Fibroblast of lung (primary cell): ENCODE data around the gene NOL6. TPM values are rescaled to one million over a fixed set of nuclear protein-coding genes. Genes with fewer than 3 reads are reported as not detected.

ENCODE experiments used
- DNase-seq, 2 donors: peaks; one replicate each; pipeline versions ENCODE4 v3.0.0 to v3.0.0-alpha.2; 2010; ENCODE audit warnings: low read depth in 2 of 2
- H2AFZ ChIP-seq: 2 replicates; pipeline ENCODE4 v1.5.1; 2012; ENCODE audit warnings: low read length, control low read depth, inconsistent platforms
- H3K27ac ChIP-seq: 2 replicates; pipeline ENCODE4 v1.5.1; 2011; ENCODE audit warnings: low read length, control low read depth; ENCODE audit not compliant: insufficient read depth
- H3K27me3 ChIP-seq: 2 replicates; pipeline ENCODE4 v1.5.1; 2011; ENCODE audit warnings: mild to moderate bottlenecking, low read length; ENCODE audit not compliant: control insufficient read depth, insufficient read depth
- H3K36me3 ChIP-seq: 2 replicates; pipeline ENCODE4 v1.5.1; 2011; ENCODE audit warnings: low read length; ENCODE audit not compliant: control insufficient read depth, insufficient read depth
- H3K4me1 ChIP-seq: 2 replicates; pipeline ENCODE4 v1.5.1; 2011; ENCODE audit warnings: low read length; ENCODE audit not compliant: control insufficient read depth, insufficient read depth; ENCODE audit errors: extremely low read depth
- H3K4me2 ChIP-seq: 2 replicates; pipeline ENCODE4 v1.5.1; 2011; ENCODE audit warnings: low read length, control low read depth; ENCODE audit not compliant: insufficient read depth; ENCODE audit errors: extremely low read depth
- H3K4me3 ChIP-seq, 4 experiments: fragments of 200-600 bp in 1 of 4; sonication (generic) in 1 of 4; replicated peaks in 1 of 4; 2 replicates each; pipeline ENCODE4 v1.5.1; 2011 to 2016; ENCODE audit warnings: low read length in 4 of 4, low read depth in 3 of 4, mild to moderate bottlenecking in 3 of 4, control low read depth in 2 of 4, inconsistent platforms in 1 of 4, mixed read lengths in 1 of 4; ENCODE audit not compliant: insufficient read depth in 1 of 4; ENCODE audit errors: control extremely low read depth in 1 of 4
- H3K79me2 ChIP-seq: 2 replicates; pipeline ENCODE4 v1.5.1; 2012; ENCODE audit warnings: mild to moderate bottlenecking, low read length, inconsistent platforms; ENCODE audit not compliant: control insufficient read depth, insufficient read depth
- H3K9ac ChIP-seq: 2 replicates; pipeline ENCODE4 v1.5.1; 2011; ENCODE audit warnings: mild to moderate bottlenecking, low read length, control low read depth; ENCODE audit not compliant: insufficient read depth
- H3K9me3 ChIP-seq: 2 replicates; pipeline ENCODE4 v1.5.1; 2012; ENCODE audit warnings: low read depth, low read length; ENCODE audit not compliant: control insufficient read depth, insufficient read depth
- H4K20me1 ChIP-seq: 2 replicates; pipeline ENCODE4 v1.5.1; 2011; ENCODE audit warnings: low read length; ENCODE audit not compliant: control insufficient read depth, insufficient read depth; ENCODE audit errors: extremely low read depth
- CTCF ChIP-seq, 2 donors: IDR thresholded peaks in 1 of 2; conservative IDR thresholded peaks in 1 of 2; 1 replicate in 1 of 2; 2 replicates in 1 of 2; pipeline ENCODE4 v1.5.1; 2011 to 2012; ENCODE audit warnings: low read length in 2 of 2, control low read depth in 1 of 2, inconsistent platforms in 1 of 2, low read depth in 1 of 2, mild to moderate bottlenecking in 1 of 2
- EZH2 ChIP-seq: IDR thresholded peaks from 2 replicates; pipeline ENCODE4 v1.5.1; 2012; ENCODE audit warnings: low read length, control low read depth, mild to moderate bottlenecking; ENCODE audit errors: missing control alignments
- polyA plus RNA-seq, 2 donors: library from polyadenylated mRNA; depleted of rRNA in 1 of 2; stranded (reverse) in 1 of 2; unstranded in 1 of 2; fragments of >200 nt; gene quantifications; 2 replicates each; pipeline ENCODE4 v1.2.1, GENCODE V29; 2011 to 2012; ENCODE audit warnings: missing spikeins in 1 of 2
- total RNA-seq: library from RNA; depleted of rRNA; stranded (reverse); fragments of >200 nt; gene quantifications from 2 replicates; pipeline ENCODE4 v1.2.1, GENCODE V29; 2014

Gene NOL6
- total and polyA plus RNA-seq, 2 donors (not counting 1 experiment from before 2014, with no cell fraction given): 15.2 to 24.4 TPM

DNA sequence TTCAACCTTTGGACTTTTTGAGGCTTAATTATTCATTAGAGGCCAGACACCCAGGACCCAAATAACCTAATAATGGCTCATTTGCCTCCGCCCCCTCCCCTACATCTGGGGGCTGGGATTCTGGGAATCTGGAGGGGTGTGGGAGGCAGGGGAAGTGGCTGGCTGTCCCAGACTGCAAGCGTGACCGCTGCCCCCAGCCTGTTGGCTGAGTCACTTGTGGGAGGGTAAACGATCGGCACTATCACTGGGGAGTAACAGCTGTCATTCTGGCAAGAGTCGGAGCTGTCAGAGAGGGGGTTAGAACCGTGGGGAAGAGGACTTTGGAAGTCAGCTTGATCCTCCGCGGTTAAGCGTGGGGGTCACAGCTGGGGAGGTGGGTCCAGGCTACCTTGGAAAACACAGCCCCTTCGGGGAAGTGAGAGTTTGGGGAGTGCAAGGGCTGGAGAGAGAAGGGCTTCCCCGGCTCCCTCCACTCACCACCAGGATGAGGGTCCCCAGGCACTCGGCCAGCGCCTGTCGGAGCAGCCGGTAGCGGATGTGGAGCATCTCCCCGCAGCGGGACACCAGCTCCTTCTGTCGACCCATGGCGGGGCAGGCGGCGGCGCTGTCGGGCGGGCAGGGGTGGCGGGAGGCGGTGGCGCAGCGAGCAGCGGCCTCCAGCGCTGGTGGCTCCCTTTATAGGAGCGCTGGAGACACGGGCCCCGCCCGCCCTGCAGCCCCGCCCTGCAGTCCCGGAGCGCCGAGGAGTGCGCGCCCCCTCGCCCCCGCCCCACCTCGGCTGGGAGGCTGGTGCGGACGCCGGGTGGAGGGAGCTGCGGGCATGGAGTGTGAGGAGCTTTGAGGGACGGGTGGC, 26.6 kb downstream of the NOL6 start, which contains the start of gene AQP3:
AQP3 (minus strand) TSS at position 648 of the 853 bp plus-strand sequence; CDS start at position 585, 63 bp downstream.
- peak; percentile 52 to 58 for DNase-seq
- no peaks in the 10 kb centered on the region for H3K36me3 ChIP-seq
- H3K27me3 ChIP-seq: peaks cover 2% of the 10 kb centered on the region
- no peak within 1 kb of the TSS for H3K27ac ChIP-seq
- TF ChIP-seq EZH2: no peak
- peak; percentile 12 to 14 for TF ChIP-seq CTCF (conservative IDR thresholded peaks at IDR 0.05 in 1 of 2, IDR thresholded peaks at IDR 0.05 in 1 of 2; ENCODE audit: low read depth in 1 of 2, low read length in 2 of 2)
- H3K4me3 ChIP-seq: peak within 1 kb of the TSS; percentile 23 to 64 (median 50)
- H2AFZ ChIP-seq: peak within 1 kb of the TSS; percentile 38
- H3K9me3 ChIP-seq: no peaks in the 10 kb centered on the region
- peak within 1 kb of the TSS; percentile 88 for H3K4me2 ChIP-seq
- peaks cover 4% of the 10 kb centered on the region for H3K4me1 ChIP-seq
- no peaks in the 10 kb centered on the region for H4K20me1 ChIP-seq
- no peak within 1 kb of the TSS for H3K9ac ChIP-seq
- no peaks in the 10 kb centered on the region for H3K79me2 ChIP-seq

DNA sequence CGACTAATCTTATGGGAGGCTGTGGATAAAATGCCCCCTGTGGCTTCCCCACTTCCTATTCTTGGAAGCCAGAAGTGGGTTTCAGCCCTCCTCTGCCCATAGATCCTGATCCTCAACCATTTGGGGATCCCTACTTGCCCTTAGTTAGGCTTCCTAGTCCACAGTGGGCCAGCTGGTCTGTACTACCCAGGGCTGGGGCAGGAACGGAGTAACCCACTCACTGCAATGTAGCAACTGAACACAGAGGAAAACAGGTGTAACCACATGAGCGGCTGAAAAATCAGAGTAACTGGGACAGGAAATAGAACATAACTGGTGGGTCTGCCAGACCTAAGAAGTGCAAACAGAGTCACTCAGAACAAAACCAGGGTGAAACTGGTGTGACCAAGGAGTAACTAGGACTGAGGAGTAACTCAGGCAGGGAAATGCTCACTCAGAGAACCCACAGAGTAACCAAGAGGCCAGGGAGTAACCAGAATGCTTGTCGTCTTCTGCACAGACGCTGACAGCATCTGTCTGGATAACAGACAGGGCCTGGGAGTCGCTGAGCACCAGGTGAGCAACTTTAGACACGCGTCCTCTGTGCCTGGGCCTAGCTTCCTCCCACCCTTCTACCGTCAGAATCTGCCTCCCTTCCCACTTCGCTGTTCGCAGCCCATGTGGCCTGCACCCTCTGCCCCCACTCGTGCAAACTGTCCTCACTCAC, 27.3 kb downstream of the NOL6 start:
- H3K27ac ChIP-seq: no peak overlapping the region
- no peaks in the 10 kb centered on the region for H4K20me1 ChIP-seq
- H3K79me2 ChIP-seq: no peaks in the 10 kb centered on the region
- H3K4me3 ChIP-seq: peak overlapping the region in 2 of 4 experiments; percentile 54 to 64
- peak overlapping the region; percentile 15 for H2AFZ ChIP-seq
- no peaks in the 10 kb centered on the region for H3K36me3 ChIP-seq
- no peak overlapping the region for H3K9ac ChIP-seq
- TF ChIP-seq EZH2: no peak
- no peak for TF ChIP-seq CTCF (conservative IDR thresholded peaks at IDR 0.05 in 1 of 2, IDR thresholded peaks at IDR 0.05 in 1 of 2; ENCODE audit: low read depth in 1 of 2, low read length in 2 of 2)
- H3K27me3 ChIP-seq: peaks cover 2% of the 10 kb centered on the region
- peak overlapping the region; percentile 88 for H3K4me2 ChIP-seq
- DNase-seq: peak in 1 of 2 donors; percentile 20
- no peaks in the 10 kb centered on the region for H3K9me3 ChIP-seq
- H3K4me1 ChIP-seq: peaks cover 4% of the 10 kb centered on the region
